ENCODE measurements around the gene RELL2. TPM values are rescaled to one million over a fixed set of nuclear protein-coding genes. Genes with fewer than 3 reads are reported as not detected.

RELL2 gene
- total and polyA plus RNA-seq, 2 experiments from 2014 or later = 2.1 to 2.8 TPM

- peaks cover 44% of the 10 kb centered on the region for H3K79me2 ChIP-seq (ENCODE audit: insufficient read depth)
- no peaks in the 10 kb centered on the region for H3K9me3 ChIP-seq (ENCODE audit: low read depth)
- 1 to 2% methylated on average over 43 to 52 of the region's 63 CpGs for WGBS, 2 experiments (ENCODE audit: low coverage in 1 of 2, low lambda C conversion rate in 2 of 2, missing lambda C conversion rate in 2 of 2)
- peak; percentile 40 for DNase-seq
- no peaks in the 10 kb centered on the region for H4K20me1 ChIP-seq (ENCODE audit: insufficient read depth)
- H3K9ac ChIP-seq = peak overlapping the region; percentile 88
- H3K4me3 ChIP-seq = peak overlapping the region; percentile 82
- H3K4me1 ChIP-seq (ENCODE audit: insufficient read depth) = peaks cover 13% of the 10 kb centered on the region
- TF ChIP-seq EZH2 (IDR thresholded peaks at IDR 0.05; ENCODE audit: insufficient read depth, poor library complexity, severe bottlenecking) = no peak
- no peak for TF ChIP-seq EZH2phosphoT487 (IDR thresholded peaks at IDR 0.05; ENCODE audit: insufficient read depth, low read depth)
- H3K36me3 ChIP-seq (ENCODE audit: low read depth) = no peaks in the 10 kb centered on the region; the same call in 1 of the 2 replicates
- H3K4me2 ChIP-seq (ENCODE audit: unreplicated experiment) = peak overlapping the region; percentile 80
- no peaks in the 10 kb centered on the region for H3K27me3 ChIP-seq (replicated peaks; ENCODE audit: insufficient read depth)
- in situ Hi-C loops (cut with MboI) = no loop called here
- no peak overlapping the region for H3K27ac ChIP-seq
- H2AFZ ChIP-seq = peak overlapping the region; percentile 92
- H3K9me2 ChIP-seq (ENCODE audit: insufficient read depth) = no peaks in the 10 kb centered on the region
- 0 out of 2 replicates have a peak, but pooled peaks cover 3% of the 10 kb centered on the region for H3F3A ChIP-seq (ENCODE audit: insufficient read depth)
Measured at GRCh38 chr5:141637123-141637766, 448 bp downstream of the RELL2 start.

- H3K4me3 ChIP-seq = peak overlapping the region; percentile 82
- H3K27me3 ChIP-seq (replicated peaks; ENCODE audit: insufficient read depth) = no peaks in the 10 kb centered on the region
- peak overlapping the region; percentile 80 for H3K4me2 ChIP-seq (ENCODE audit: unreplicated experiment)
- in situ Hi-C loops (cut with MboI) = no loop called here
- H3F3A ChIP-seq (ENCODE audit: insufficient read depth) = 0 out of 2 replicates have a peak, but pooled peaks cover 9% of the 10 kb centered on the region
- peak overlapping the region; percentile 92 for H2AFZ ChIP-seq
- WGBS, 2 experiments (ENCODE audit: low coverage in 1 of 2, low lambda C conversion rate in 2 of 2, missing lambda C conversion rate in 2 of 2) = 6 to 7% methylated on average over 39 to 40 of the region's 40 CpGs
- H3K27ac ChIP-seq = no peak overlapping the region
- TF ChIP-seq EZH2phosphoT487 (IDR thresholded peaks at IDR 0.05; ENCODE audit: insufficient read depth, low read depth) = no peak
- no peak for TF ChIP-seq EZH2 (IDR thresholded peaks at IDR 0.05; ENCODE audit: insufficient read depth, poor library complexity, severe bottlenecking)
- no peaks in the 10 kb centered on the region for H3K9me2 ChIP-seq (ENCODE audit: insufficient read depth)
- H3K4me1 ChIP-seq (ENCODE audit: insufficient read depth) = peaks cover 15% of the 10 kb centered on the region
- no peaks in the 10 kb centered on the region; the same call in 1 of the 2 replicates for H3K36me3 ChIP-seq (ENCODE audit: low read depth)
- DNase-seq = peak; percentile 66
- H3K9me3 ChIP-seq (ENCODE audit: low read depth) = no peaks in the 10 kb centered on the region
- peak overlapping the region; percentile 88 for H3K9ac ChIP-seq
- H4K20me1 ChIP-seq (ENCODE audit: insufficient read depth) = no peaks in the 10 kb centered on the region
- H3K79me2 ChIP-seq (ENCODE audit: insufficient read depth) = peaks cover 37% of the 10 kb centered on the region
Measured at GRCh38 chr5:141637767-141638419, 1.1 kb downstream of the RELL2 start.

DNA sequence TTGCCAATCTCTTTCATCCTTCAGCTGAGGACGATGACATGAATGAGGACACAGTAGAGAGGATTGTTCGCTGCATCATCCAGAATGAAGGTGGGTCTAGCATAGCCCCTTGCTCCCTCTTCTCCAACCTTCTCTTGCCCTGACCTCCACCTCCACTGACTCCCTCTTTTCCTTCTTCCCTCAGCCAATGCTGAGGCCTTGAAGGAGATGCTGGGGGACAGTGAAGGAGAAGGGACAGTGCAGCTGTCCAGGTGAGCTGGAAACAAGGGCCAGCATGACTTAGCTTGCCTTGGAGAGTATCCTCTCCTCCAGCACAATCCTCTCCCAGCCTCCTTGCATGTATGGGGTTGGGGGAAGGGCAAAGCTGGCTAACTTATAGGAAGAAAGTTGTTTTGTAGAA is 2.0 kb downstream of the RELL2 start:
- 86 to 94% methylated on average over 2 of the region's 2 CpGs for WGBS, 2 experiments (ENCODE audit: low coverage in 1 of 2, low lambda C conversion rate in 2 of 2, missing lambda C conversion rate in 2 of 2)
- H2AFZ ChIP-seq = no peak overlapping the region

DNA sequence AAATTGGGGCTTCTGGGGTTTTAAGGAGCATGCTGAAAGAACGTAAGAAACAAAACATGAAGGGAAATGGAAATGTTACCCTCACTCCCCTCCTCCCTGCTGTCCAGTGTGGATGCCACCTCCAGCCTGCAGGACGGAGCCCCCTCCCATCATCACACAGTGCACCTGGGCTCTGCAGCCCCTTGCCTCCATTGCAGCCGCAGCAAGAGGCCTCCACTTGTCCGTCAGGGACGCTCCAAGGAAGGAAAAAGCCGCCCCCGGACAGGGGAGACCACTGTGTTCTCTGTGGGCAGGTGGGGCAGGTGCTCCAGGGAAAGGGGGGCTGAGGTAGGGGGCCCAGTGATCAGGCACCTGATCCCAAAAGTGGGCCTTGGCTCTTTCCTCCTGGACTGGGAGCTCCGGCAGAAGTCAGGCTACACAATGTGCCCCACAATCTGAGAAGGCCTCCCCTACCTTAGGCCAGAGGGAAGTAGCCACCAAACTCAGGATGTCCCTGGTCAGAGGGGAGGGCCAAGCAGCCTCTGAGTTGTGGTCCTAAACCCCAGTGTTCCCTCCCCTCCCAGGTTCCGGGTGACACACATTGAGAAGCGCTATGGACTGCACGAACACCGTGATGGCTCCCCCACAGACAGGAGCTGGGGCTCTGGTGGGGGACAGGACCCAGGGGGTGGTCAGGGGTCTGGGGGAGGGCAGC is 2.7 kb downstream of the RELL2 start:
- Histone ChIP-seq H3K4me2 (ENCODE audit: unreplicated experiment) (no peak overlapping the region), H3K4me1 (ENCODE audit: insufficient read depth) (peaks cover 15% of the 10 kb centered on the region), H3F3A (ENCODE audit: insufficient read depth) (peaks cover 14% of the 10 kb centered on the region; the same call in 1 of the 2 replicates), H3K4me3 (no peak overlapping the region), H3K79me2 (ENCODE audit: insufficient read depth) (peaks cover 21% of the 10 kb centered on the region), H3K9me2 (ENCODE audit: insufficient read depth) (no peaks in the 10 kb centered on the region), H4K20me1 (ENCODE audit: insufficient read depth) (no peaks in the 10 kb centered on the region), H3K9me3 (ENCODE audit: low read depth) (no peaks in the 10 kb centered on the region), H3K36me3 (ENCODE audit: low read depth) (no peaks in the 10 kb centered on the region; the same call in 1 of the 2 replicates), H3K27me3 (replicated peaks; ENCODE audit: insufficient read depth) (no peaks in the 10 kb centered on the region), H3K27ac (no peak overlapping the region), H2AFZ (no peak overlapping the region), H3K9ac (no peak overlapping the region)
- 93 to 96% methylated on average over 11 to 12 of the region's 12 CpGs for WGBS, 2 experiments (ENCODE audit: low coverage in 1 of 2, low lambda C conversion rate in 2 of 2, missing lambda C conversion rate in 2 of 2)
- in situ Hi-C loops (cut with MboI) = no loop called here
- no peak for DNase-seq
- TF ChIP-seq EZH2phosphoT487 (IDR thresholded peaks at IDR 0.05; ENCODE audit: insufficient read depth, low read depth) = no peak
- TF ChIP-seq EZH2 (IDR thresholded peaks at IDR 0.05; ENCODE audit: insufficient read depth, poor library complexity, severe bottlenecking) = no peak

More for the DNA sequence above, 2.0 kb downstream of the RELL2 start:
- peaks cover 29% of the 10 kb centered on the region for H3K79me2 ChIP-seq (ENCODE audit: insufficient read depth)
- TF ChIP-seq EZH2phosphoT487 (IDR thresholded peaks at IDR 0.05; ENCODE audit: insufficient read depth, low read depth) = no peak
- TF ChIP-seq EZH2 (IDR thresholded peaks at IDR 0.05; ENCODE audit: insufficient read depth, poor library complexity, severe bottlenecking) = no peak
- in situ Hi-C loops (cut with MboI) = no loop called here
- DNase-seq = no peak
- no peak overlapping the region for H3K4me2 ChIP-seq (ENCODE audit: unreplicated experiment)
- no peaks in the 10 kb centered on the region; the same call in 1 of the 2 replicates for H3K36me3 ChIP-seq (ENCODE audit: low read depth)
- no peaks in the 10 kb centered on the region for H4K20me1 ChIP-seq (ENCODE audit: insufficient read depth)
- peaks cover 14% of the 10 kb centered on the region; the same call in 1 of the 2 replicates for H3F3A ChIP-seq (ENCODE audit: insufficient read depth)
- no peaks in the 10 kb centered on the region for H3K9me3 ChIP-seq (ENCODE audit: low read depth)
- no peak overlapping the region for H3K9ac ChIP-seq
- no peak overlapping the region for H3K27ac ChIP-seq
- H3K27me3 ChIP-seq (replicated peaks; ENCODE audit: insufficient read depth) = no peaks in the 10 kb centered on the region
- H3K9me2 ChIP-seq (ENCODE audit: insufficient read depth) = no peaks in the 10 kb centered on the region
- peaks cover 15% of the 10 kb centered on the region for H3K4me1 ChIP-seq (ENCODE audit: insufficient read depth)
- H3K4me3 ChIP-seq = no peak overlapping the region

Data from GM23248 (cell line).